ENCODE data around the gene RPE65.
"Not testable (repeated sequence)": the region's sequence is repeated elsewhere in the genome, so short reads cannot be mapped to it uniquely, and the experiment has no call there.

RPE65 gene

GRCh38 chr1:68453060-68453670, 3.4 kb upstream of the RPE65 start:
- no peak for DNase-seq (ENCODE audit: low read depth in 2 of 2)

GRCh38 chr1:68448365-68448764, 1.4 kb downstream of the RPE65 start:
- no peak for DNase-seq (ENCODE audit: low read depth in 2 of 2)

DNA sequence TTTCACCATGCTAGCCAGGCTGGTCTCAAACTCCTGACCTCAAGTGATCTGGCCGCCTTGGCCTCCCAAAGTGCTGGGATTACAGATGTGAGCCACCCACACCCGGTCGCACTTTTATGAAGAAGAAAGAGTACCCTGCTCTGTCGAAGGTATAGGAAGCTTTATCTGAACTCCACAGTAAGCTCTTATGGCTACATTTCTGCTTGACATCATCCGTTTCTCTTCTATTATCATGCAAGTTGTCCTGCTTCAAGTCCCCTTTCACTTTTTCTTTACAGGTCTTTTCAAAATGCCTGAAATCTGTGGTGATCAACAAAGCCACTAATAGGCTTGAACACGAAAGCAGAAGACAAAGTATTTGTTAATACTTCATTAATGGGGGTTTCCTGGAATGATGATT, 4.0 kb downstream of the RPE65 start:
- DNase-seq (ENCODE audit: low read depth in 2 of 2) = no peak

DNA sequence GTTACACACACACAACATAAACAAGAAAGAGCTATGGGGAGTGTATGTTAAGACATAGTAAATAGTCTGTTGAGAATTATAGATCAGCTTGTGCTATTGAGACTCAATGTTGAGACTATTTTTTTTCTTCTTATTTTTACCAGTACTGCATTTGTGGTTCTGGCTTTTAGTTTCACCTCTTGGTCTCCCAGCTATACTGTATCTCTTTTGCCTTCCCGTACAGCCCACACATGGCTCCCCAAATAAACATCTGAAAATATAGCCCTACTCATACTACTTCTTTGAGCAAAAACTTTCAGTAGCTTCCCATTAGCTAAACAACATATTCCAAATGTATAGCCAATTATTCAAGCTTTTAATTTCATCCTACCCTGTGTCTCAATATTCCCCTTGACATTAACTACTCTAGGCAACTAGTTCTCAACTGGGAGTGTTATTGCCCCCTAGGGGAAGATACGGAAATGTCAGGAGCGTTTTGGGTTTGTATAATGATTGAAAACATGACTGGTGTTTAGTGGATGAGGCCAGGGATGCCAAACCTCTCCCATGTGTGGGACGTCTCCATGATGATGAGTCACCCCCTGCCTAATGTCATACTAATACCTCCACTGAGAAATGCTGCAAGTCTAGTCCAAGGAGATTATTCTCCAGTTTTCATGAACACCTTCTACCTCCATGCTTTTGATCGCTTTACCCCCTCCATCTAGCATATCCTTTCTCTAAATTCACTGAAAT, 6.8 kb downstream of the RPE65 start:
- no peak for DNase-seq (ENCODE audit: low read depth in 2 of 2)

GRCh38 chr1:68442006-68442405, 7.7 kb downstream of the RPE65 start:
- DNase-seq (ENCODE audit: low read depth in 2 of 2) = no peak

- no peak for DNase-seq (ENCODE audit: low read depth in 2 of 2)
These were observed 11.4 kb downstream of the RPE65 start for GRCh38 chr1:68438310-68438709.

GRCh38 chr1:68433395-68433794, 16.4 kb downstream of the RPE65 start:
- DNase-seq (ENCODE audit: low read depth in 2 of 2) = no peak

DNA sequence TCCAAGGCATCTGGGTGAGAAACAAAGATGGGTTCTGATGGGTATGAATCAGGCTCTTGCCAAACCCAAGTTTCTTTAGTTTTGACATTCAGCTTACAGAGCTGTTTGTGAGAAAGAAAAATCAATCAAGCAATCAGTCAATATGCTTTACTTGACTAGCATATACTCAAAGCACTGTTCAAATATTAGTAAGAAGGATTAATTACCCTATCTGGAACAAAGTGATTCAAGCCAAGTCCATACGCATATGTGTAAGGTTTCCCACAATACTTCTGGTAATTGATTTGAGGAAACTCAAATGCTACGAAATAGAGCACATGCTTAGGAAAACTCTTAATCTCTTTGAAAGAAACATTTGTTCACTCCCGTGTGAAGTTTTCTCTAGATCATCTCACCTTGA, 18.7 kb downstream of the RPE65 start:
- DNase-seq (ENCODE audit: low read depth in 2 of 2) = no peak

DNA sequence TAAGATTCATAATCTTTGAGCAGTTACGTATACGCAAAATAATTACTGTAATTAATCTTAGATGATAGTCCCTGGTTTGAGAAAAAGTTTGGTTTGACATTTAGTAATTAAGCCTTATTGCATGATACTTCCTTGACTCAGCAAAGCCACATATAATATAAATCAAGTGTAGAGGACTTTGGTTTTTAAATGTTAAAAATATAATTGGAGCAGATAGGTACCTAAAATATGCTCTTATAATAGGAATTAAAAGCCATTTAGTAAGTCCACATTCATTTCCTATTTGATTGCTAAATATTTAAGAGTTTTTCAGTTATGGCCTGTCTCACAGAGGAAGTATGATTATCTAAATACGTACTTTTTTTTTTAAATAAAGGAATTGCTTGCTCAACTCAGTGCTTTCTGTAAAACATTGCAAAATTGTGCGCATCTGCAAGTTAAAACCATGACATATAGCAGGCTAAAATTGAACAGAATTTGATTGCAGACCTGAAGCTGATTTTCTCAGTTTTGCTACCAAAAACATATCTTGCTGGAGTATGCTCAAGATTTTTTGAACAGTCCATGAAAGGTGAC, 20.4 kb downstream of the RPE65 start:
- no peak for DNase-seq (ENCODE audit: low read depth in 2 of 2)

DNA sequence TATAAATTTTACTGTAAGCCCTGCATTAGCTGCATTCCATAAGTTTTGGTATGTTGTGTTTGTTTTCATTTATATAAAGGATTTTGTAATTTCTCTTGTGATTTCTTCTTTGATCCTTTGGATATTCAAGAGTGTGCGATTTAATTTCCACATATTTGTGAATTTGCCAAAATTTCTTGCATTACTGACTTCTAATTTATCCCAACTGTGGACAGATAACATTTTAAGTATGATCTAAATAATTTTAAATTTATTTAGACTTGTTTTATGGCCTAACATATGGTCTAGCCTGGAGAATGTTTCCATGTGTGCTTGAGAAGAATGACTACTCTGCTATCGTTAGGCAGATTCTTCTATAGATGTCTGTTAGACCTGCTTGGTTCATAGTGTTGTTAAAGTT, 23.2 kb downstream of the RPE65 start:
- DNase-seq (ENCODE audit: low read depth in 2 of 2) = no peak

- DNase-seq (ENCODE audit: low read depth in 2 of 2) = no peak
These were observed 28.4 kb downstream of the RPE65 start for GRCh38 chr1:68421350-68421749.

DNA sequence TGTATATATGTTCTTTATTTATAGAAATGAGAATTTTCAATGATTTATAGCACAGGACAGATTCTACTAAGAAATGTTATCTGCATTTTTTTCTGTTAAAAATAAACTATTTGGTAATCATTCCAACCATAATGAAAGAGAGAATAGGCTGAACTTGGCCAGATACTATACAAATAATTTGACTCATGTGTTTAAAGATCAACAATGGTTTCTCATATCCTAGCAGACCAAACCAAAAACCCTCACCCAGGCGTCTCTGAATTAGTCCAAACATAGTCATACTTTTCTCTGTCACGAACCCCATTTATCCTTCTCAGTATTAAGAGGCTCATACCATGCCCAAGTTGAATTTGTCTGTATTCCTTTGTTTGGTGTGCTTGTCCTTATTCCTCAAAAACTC, 40.3 kb downstream of the RPE65 start:
- no peak for DNase-seq (ENCODE audit: low read depth in 2 of 2)

GRCh38 chr1:68401506-68401905, 48.2 kb downstream of the RPE65 start:
- DNase-seq (ENCODE audit: low read depth in 2 of 2) = no peak

GRCh38 chr1:68395575-68395974, 54.2 kb downstream of the RPE65 start:
- not testable (repeated sequence) for DNase-seq (ENCODE audit: low read depth in 2 of 2)

DNA sequence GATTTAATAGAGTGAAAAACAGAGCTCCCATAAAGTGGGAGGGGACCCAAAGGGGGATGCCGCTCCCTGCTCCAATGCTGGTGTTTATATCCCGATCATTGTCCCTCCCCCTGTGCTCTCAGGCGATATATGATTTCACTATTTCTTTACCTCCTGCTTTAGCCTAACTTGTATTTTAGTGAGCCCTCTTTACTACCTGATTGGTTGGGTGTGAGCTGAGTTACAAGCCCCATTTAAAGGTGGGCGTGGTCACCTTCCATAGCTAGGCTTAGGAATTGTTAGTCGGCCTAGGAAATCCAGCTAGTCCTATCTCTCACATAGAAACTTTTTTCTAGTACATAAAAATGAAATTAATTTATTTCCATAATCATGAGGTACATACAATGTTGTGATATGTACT, 57.3 kb downstream of the RPE65 start:
- not testable (repeated sequence) for DNase-seq (ENCODE audit: low read depth in 2 of 2)

DNA sequence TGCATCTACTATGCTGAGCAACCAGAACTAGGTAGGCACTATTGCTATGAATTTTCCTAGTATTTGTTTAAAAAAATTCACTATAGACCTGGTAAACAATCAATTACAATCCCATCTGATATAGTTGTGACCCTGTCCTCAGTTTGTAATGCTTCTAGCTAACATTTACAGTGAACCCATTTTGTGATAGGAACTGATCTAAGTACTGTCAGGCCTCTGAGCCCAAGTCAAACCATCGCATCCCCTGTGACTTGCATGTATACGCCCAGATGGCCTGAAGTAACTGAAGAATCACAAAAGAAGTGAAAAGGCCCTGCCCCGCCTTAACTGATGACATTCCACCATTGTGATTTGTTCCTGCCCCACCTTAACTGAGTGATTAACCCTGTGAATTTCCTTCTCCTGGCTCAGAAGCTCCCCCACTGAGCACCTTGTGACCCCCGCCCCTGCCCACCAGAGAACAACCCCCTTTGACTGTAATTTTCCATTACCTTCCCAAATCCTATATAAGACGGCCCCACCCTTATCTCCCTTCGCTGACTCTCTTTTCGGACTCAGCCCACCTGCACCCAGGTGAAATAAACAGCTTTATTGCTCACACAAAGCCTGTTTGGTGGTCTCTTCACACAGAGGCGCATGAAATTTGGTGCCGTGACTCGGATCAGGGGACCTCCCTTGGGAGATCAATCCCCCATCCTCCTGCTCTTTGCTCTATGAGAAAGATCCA, 63.8 kb downstream of the RPE65 start:
- DNase-seq (ENCODE audit: low read depth in 2 of 2) = not testable (repeated sequence)

- DNase-seq (ENCODE audit: low read depth in 2 of 2) = no peak
These were observed 64.8 kb downstream of the RPE65 start for GRCh38 chr1:68384872-68385411.

DNA sequence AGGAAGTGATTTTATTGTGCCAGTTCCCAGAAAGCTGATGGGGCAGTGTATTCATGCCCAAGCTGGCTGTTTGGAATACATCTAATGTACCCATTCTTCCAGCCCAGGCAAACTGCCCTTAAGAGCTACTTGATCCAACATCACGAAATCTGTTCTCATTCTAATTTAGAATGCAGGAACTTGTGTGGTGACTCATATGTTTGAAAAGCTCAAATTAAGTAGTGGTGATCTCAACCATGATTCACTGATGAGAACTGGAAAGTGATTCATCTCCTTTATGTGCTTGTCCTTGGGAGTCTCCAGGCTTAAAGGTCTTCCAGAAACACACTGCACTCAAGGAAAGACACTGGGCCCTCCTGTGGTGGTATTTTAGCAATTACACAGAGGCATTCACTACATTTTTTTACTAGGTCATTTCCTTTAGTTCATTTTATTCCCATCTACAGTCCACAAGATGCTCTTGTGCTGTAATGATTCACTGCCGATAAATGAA, 65.4 kb downstream of the RPE65 start:
- no peak for DNase-seq (ENCODE audit: low read depth in 2 of 2)

GRCh38 chr1:68383092-68383491, 66.7 kb downstream of the RPE65 start:
- no peak for DNase-seq (ENCODE audit: low read depth in 2 of 2)

DNA sequence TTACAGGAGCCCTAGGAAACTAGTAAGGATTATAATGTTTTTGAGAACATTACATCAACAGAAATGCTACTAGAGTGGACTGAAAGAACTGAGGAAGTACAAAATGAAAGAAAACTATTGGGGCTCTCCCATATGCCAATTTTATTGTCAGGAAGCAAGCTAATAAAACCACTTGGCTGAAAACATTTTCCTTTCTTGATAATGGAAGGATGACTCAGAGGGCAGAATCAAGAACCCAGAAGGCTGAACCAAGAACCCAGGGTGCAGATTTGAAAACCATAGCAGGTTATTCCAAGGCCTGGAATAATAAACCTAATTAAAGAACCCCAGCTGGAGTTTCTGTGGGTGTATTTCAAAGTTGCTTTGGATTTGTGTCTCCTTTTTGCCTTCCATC, 70.7 kb downstream of the RPE65 start:
- DNase-seq (ENCODE audit: low read depth in 2 of 2) = no peak

All from stimulated activated CD8-positive, alpha-beta memory T cell treated with anti-CD3 and anti-CD28 coated beads, Interleukin-7, amount 100 ng/mL, for 1 hour (primary cell).